Stimulated activated CD8-positive, alpha-beta memory T cell treated with anti-CD3 and anti-CD28 coated beads, Interleukin-4, amount 100 ng/mL, for 1 hour (primary cell): Measurements from ENCODE around the gene REC114.
"Not testable (repeated sequence)": the region's sequence is repeated elsewhere in the genome, so short reads cannot be mapped to it uniquely, and the experiment has no call there.

Experiments used
- DNase-seq, 2 donors: peaks; one replicate each; pipeline ENCODE4 v3.0.0-alpha.2; 2020; ENCODE audit warnings: low read depth in 2 of 2, low spot score in 1 of 2

Gene REC114

DNA sequence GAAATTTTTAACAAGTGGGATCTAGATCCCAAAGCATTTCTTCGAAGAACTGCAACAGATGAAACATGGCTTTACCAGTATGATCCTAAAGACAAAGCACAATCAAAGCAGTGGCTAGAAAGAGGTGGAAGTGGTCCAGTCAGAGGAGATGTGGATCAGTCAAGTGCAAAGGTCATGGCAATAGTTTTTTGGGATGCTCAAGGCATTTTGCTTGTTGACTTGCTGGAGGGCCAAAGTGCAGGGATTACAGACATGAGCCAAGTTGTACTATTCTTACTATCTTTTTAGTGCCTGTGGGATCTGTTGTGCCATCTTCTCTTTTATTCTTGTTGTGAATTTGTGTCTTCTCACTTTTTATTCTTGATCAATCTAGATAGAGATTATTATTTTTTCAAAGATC lies 82.0 kb downstream of the REC114 start:
- DNase-seq, result no peak

DNA sequence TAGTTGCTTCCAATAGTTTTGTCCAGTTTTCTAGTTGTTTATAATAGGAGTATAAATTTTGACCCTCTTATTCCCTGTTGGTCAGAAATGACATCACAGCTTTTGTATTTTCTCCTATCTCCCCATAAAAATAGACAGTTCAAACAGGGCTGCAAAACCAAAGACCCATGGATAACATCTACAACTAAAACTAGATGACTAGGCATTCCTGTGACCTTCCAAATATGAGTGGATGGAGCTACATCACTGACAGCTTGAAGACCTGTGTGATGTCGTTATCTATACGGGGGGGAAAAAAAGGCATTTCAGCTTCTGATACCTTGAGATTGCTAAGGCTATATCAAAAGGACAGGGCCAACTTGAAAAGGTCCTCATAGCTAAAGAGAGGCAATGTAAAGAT lies 84.6 kb downstream of the REC114 start:
- no peak for DNase-seq

DNA sequence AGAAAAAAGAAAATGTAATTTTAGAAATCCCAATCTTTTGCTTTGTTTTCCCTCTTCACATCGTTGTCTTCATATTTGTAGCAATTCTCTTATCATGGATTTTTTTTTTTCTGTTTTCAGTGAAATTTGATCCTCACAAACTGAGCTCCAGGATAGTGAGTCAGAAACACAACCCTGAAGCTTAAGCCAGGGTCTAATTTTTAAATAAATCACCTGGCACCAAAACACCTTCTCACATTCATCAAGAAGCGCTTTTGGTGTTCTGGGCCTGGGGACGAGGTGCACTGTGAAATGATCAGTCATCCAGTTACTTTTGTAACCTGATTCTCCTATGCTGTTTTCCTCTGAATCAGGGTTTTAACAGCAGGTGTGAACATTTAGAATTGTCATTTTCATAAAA lies 87.7 kb downstream of the REC114 start:
- DNase-seq, result no peak

GRCh38 chr15:73538123-73538522 lies 95.2 kb downstream of the REC114 start:
- no peak for DNase-seq

DNA sequence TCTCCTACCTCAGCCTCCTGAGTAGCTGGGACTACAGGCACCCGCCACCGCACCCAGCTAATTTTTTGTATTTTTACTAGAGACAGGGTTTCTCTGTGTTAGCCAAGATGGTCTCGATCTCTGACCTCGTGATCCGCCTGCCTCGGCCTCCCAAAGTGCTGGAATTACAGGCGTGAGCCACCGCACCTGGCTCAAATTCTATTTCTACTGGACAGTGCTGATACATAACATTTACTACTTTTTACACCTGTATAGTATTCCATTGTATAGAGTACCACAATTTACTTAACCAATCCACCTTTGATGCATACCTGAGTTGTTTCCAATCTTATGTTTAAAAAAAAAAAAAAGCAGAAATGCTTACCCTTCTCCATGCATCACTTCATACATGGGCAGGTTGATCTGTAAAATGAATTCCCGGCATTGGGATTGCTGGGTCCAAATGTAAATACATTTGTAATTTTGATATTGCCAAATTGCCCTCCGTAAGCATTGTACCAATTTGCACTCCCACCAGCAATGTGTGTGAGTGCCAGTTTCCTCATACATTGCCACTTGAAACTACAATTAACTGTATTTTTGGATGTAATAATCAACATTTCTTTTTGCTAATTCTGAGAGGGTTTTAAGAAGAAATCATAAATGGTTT lies 95.7 kb downstream of the REC114 start:
- DNase-seq, result no peak

- no peak for DNase-seq
These were observed 96.5 kb downstream of the REC114 start for GRCh38 chr15:73539212-73540128.

DNA sequence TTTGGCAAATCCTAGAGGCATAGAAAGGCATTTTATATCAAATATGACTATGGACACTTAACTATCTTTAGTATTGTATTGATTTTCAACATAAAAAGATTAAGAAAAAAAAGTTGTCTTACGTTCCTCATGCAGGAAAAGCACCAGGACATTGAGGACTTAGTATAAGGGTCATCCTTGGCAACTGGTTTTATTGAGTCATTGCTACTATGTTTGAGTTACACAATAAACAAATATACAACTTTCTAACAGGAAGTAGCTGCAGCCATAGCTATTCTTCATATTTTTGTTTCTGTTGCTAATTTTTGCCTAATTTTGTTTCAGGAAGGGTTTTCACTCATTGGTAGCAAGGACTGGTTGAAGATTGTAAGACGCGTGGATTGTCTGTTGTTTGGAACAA lies 97.2 kb downstream of the REC114 start:
- DNase-seq, result no peak

GRCh38 chr15:73541479-73541878 lies 98.5 kb downstream of the REC114 start:
- no peak for DNase-seq

DNA sequence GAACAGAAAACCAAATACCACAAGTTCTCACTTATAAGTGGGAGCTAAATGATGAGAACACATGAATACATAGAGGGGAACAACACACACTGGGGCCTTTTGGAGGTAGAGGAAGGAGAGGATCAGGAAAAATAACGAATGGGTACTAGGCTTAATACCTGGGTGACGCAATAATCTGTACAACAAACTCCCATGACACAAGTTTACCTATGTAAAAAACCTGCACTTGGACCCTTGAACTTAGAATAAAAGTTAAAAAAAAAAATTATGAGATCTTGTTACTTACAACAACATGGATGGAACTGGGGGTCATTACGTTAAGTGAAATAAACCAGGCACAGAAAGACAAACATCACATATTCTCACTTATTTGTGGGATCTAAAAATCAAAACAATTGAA lies 106.0 kb downstream of the REC114 start:
- not testable (repeated sequence) for DNase-seq

- no peak for DNase-seq
These were observed 107.2 kb downstream of the REC114 start for GRCh38 chr15:73550190-73550589.

- no peak for DNase-seq
These were observed 112.1 kb downstream of the REC114 start for GRCh38 chr15:73555080-73555479.

DNA sequence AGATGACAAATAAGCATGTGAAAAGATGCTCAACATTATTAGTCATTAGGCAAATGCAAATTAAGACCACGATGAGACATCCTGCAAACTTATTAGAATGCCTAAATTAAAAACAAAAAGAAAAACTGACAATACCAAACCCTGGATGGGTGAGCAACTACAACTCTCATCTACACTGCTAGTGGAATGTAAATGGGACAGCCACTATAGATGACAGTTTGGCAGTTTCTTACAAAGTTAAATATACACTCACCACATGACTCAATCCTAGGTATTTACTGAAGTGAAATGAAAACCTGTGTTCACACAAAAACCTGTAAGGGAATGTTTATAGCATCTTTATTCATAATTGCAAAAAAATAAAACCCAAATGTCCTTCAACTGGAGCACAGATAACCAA lies 115.6 kb downstream of the REC114 start:
- no peak for DNase-seq

DNA sequence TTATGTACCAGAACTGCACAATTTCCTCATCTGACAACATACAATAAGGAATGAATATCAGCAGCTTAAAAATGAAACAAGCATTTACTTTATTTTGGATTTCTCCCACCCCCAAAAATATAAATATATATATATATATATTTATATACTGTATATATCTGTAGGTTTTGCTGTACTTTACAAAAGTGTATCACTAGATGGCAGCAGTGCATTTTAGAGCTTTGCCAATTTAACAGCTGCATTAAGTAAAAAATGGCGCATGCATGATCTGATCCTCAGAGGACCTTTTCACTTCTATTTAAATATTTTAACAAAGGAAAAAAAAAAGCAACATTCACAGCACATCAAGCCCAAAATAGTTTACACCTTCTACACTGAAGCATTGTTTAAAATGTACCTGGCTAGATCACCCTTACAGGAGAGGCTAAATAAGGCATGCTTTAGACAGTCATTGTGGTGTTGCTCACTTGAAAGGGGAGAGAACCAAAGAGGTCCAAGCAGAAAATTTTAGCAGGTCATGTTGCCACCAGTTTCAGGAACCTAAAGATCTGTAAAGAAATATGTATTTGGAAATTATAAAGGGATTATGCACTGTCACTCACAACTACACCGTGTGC lies 117.6 kb downstream of the REC114 start:
- no peak for DNase-seq

DNA sequence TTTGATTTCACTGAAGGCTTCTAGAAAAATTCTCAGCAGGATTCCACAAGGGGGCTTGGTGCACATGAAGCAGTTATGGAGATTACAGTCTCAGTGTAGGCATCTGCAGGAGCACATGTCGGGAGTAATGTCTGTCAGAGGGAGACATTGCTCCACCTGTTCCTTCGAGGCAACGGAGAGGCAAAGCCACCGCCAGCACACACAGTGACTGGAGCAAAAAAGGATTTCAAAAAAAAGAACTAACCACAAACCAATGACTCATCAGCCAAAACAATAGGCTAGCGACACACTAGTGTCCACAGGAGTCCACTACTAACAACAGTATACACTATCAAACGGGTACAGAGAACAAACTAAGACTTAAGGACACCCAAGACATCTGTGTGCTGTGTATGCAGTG lies 121.3 kb downstream of the REC114 start:
- DNase-seq, result no peak

- no peak for DNase-seq
These were observed 124.1 kb downstream of the REC114 start for GRCh38 chr15:73567020-73567419.

GRCh38 chr15:73568564-73569280 lies 125.8 kb downstream of the REC114 start:
- DNase-seq, result no peak

- no peak for DNase-seq
These were observed 126.4 kb downstream of the REC114 start for GRCh38 chr15:73569361-73569760.

GRCh38 chr15:73570355-73571032 lies 127.5 kb downstream of the REC114 start:
- no peak for DNase-seq

DNA sequence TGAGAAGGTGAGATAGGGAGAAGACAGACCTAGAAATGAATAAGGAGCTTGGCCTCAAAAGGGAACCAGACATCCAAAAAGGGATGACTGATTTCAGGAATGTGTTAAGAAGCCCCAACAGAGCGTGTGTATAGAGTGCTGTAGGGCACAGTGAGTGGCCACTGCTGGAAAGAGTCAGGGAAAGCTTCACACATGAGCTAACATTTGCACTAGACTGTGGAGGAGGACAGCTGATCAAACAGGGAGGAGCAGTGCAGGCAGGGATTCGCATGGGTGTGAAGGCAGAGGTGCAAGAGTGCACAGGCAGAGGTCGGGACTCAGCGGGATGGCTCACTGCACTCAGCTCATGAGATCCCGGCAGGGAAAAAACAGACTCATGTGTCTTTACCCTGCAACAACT lies 128.4 kb downstream of the REC114 start:
- DNase-seq, result no peak

DNA sequence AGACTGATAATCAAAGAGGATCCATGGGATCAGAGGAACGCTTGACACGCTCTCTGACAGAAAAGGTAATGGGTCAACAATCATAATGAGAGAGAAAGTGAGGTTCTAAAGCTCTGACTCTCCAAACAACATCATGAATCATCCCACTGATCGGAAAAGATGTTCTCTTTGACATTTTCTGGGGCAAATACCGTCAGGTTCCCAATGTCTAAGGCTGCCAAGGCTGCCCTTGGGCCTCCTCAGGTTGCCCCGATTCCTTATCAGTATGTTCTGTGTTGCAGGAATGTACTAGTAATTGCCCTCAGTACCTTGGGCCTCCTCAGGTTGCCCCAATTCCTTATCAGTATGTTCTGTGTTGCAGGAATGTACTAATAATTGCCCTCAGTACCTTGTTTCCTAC lies 129.3 kb downstream of the REC114 start:
- no peak for DNase-seq

- DNase-seq, result no peak
These were observed 130.1 kb downstream of the REC114 start for GRCh38 chr15:73573037-73573436.
